ENCODE results near the gene CABP7. TPM values are rescaled to one million over a fixed set of nuclear protein-coding genes. Genes with fewer than 3 reads are reported as not detected.
"Not testable (repeated sequence)": the region's sequence is repeated elsewhere in the genome, so short reads cannot be mapped to it uniquely, and the experiment has no call there.

The CABP7 gene
- total RNA-seq, 1 donor from 2014 or later: not detected

DNA sequence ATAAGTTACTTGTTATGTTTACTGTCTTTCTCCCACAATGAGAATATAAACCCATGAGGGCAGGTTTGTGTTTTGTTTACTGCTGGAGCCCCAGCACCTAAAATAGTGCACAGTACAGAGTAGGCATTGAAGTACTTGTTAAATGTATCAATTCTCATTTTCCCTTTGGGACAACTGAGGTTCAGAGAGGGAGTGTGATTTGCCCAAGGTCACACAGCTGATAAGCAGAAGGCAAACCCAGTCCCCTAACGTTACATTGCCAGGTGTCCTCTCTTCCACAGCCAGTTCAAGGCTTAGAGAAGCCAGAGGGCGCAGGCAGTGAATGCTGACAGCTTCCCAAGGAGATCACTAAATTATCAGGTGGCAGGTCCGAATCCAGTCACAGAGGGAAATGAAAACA is 30.2 kb downstream of the CABP7 start:
- intact Hi-C loops (cut with DNase I): no loop called here
- Histone ChIP-seq H3K27ac (no peak overlapping the region), H3K36me3 (peaks cover 47% of the 10 kb centered on the region), H3K27me3 (ENCODE audit: low read depth) (no peaks in the 10 kb centered on the region), H3K4me1 (no peaks in the 10 kb centered on the region), H3K9me3 (no peaks in the 10 kb centered on the region), H3K4me3 (no peak overlapping the region)
- ATAC-seq (no peak), DNase-seq (no peak)
- TF ChIP-seq, protein P1, sequence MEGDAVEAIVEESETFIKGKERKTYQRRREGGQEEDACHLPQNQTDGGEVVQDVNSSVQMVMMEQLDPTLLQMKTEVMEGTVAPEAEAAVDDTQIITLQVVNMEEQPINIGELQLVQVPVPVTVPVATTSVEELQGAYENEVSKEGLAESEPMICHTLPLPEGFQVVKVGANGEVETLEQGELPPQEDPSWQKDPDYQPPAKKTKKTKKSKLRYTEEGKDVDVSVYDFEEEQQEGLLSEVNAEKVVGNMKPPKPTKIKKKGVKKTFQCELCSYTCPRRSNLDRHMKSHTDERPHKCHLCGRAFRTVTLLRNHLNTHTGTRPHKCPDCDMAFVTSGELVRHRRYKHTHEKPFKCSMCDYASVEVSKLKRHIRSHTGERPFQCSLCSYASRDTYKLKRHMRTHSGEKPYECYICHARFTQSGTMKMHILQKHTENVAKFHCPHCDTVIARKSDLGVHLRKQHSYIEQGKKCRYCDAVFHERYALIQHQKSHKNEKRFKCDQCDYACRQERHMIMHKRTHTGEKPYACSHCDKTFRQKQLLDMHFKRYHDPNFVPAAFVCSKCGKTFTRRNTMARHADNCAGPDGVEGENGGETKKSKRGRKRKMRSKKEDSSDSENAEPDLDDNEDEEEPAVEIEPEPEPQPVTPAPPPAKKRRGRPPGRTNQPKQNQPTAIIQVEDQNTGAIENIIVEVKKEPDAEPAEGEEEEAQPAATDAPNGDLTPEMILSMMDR (IDR thresholded peaks at IDR 0.05): no peak

DNA sequence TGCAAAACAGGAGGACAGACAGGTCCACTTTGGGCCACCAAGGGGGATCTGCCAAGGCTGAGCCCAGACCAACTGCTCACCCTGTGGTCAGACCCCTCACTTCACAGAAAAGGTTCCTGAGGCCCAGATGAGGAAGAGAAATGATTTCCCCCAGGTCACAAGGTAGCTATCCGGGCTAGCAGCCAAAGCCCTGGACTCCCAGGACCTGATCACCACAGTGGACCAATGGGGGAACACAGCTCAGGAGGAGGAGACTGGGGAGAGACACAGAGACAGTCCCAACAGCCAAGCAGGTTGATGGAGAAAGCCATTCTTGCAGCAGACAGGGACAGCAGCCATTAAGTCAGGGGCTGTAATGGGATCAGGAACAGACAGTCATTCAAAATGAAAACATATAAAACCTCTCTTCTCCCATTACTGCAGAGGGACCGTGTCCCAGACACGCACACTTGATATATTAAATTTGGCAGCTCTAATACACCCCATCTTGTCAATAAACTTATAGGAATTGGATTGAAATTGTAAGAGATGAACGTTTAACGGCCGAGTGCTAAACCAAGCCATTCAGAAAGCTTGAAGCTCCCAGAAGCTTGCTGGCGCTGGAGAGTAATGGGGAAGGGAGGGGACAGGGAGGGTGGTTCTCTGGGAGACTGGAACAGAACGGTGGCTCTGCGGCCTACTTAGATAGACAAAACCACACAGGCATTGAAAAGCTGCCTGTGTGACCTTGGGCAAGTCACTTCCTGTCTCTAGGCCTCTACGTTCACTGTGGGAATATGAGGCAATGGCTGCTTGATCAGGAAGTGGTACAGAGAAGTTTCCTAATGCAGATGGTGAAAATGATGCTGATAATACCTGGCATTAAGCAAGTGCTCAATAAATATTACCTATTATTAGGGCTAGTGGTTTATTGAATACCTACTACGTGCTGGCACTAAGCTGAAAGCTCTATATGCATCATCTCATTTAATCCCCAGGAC is 31.0 kb downstream of the CABP7 start:
- Histone ChIP-seq H3K36me3 (peaks cover 40% of the 10 kb centered on the region), H3K4me1 (no peaks in the 10 kb centered on the region), H3K27me3 (ENCODE audit: low read depth) (no peaks in the 10 kb centered on the region), H3K4me3 (no peak overlapping the region), H3K9me3 (no peaks in the 10 kb centered on the region), H3K27ac (no peak overlapping the region)
- TF ChIP-seq, protein P1 (IDR thresholded peaks at IDR 0.05): no peak
- intact Hi-C loops (cut with DNase I): no loop called here
- DNase-seq: no peak
- peak; percentile 43 to 70 for ATAC-seq

DNA sequence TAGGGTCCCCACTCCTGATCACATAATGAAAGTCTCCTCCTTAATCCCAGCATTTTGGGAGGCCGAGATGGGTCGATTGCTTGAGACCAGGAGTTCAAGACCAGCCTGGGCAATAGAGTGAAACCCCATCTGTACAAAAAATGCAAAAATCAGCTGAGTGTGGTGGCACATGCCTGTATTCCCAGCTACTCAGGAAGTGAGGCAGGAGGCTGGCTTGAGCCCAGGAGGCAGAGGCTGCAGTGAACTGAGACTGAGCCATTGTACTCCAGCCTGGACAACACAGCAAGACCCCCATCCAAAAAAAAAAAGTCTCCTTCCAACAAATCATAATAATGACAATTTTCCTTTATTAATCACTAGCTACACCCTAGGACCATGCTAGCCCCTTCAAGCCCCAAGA is 31.9 kb downstream of the CABP7 start:
- Histone ChIP-seq H3K4me3 (no peak overlapping the region), H3K27me3 (ENCODE audit: low read depth) (no peaks in the 10 kb centered on the region), H3K36me3 (peaks cover 35% of the 10 kb centered on the region), H3K27ac (no peak overlapping the region), H3K4me1 (no peaks in the 10 kb centered on the region), H3K9me3 (no peaks in the 10 kb centered on the region)
- TF ChIP-seq, protein P1 (IDR thresholded peaks at IDR 0.05): no peak
- intact Hi-C loops (cut with DNase I): no loop called here
- DNase-seq (no peak), ATAC-seq (no peak)

DNA sequence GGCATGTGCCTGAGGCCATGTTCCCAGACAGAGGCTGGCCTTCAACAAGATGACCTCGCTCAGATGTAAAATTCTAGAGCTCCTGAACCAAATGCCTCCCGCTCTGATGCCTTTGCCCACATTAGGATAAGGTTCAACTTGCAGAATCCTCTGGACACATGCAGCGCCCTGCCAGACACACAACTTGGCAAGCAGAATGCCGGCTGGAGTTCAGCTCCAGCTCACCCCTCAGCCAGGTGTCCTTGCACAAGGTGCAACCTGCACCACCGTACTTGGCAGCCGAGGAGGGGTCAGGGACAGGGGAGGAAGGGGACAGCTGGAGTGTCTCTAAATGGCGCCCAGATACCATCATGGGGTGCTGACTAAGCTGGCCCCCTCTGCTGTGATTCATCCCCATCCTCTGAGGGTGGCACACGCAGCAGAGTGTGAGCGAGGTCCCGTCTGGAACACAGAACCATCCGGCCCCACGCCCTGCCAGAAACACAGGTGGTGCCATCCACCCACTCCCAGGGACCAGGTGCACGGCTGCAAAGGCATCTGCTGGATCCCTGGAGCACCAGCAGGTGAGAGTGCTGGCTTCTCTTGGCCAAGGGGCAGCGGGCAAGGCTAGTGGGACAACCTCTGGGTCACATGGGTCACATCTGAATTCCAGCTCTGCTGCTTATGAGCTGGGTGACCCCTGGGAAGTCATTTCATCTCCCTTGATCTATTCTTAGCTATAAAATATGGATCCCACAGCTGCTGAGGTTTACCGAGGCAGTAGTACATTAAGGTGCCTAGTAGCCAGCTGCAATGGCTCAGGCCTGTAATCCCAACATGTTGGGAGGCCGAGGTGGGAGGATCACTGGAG is 34.2 kb downstream of the CABP7 start:
- no peaks in the 10 kb centered on the region for H3K9me3 ChIP-seq
- H3K27me3 ChIP-seq (ENCODE audit: low read depth): no peaks in the 10 kb centered on the region
- intact Hi-C loops (cut with DNase I): no loop called here
- no peak overlapping the region for H3K4me3 ChIP-seq
- H3K36me3 ChIP-seq: peaks cover 16% of the 10 kb centered on the region
- TF ChIP-seq, protein P1 (IDR thresholded peaks at IDR 0.05): no peak
- H3K4me1 ChIP-seq: no peaks in the 10 kb centered on the region
- no peak for ATAC-seq
- no peak overlapping the region for H3K27ac ChIP-seq
- DNase-seq: no peak

DNA sequence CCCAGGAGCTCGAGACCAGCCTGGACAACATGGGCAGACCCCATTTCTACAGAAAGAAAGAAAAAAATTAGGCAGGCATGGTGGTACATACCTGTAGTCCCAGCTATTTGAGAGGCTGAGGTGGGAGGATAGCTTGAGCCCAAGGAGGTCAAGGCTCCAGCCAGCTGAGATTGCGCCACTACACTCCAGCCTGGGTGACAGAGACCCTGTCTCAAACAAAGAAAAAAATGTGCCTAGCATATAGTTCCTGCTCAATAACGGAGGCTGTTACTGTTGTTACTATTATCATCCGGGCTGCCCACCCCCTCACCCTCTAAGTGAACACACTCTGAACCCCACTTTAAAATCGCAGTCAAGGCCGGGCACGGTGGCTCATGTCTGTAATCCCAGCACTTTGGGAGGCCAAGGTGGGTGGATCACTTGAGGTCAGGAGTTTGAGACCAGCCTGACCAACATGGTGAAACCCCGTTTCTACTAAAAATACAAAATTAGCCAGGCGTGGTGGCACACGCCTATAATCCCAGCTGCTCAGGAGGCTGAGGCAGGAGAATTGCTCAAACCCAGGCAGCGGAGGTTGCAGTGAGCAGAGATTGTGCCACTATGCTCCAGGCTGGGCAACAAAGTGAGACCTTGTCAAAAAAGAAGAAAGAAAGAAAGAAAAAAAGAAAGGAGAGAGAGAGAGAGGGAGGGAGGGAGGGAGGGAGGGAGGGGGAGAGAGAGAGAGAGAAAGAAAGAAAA is 35.0 kb downstream of the CABP7 start:
- DNase-seq; H3K4me1 ChIP-seq; H3K4me3 ChIP-seq; intact Hi-C loops (cut with DNase I); H3K9me3 ChIP-seq; ATAC-seq; H3K27ac ChIP-seq; H3K27me3 ChIP-seq (ENCODE audit: low read depth): not testable (repeated sequence)
- H3K36me3 ChIP-seq: peaks cover 16% of the 10 kb centered on the region

Measured in lower lobe of right lung (tissue), 2 donors.